Measurements from ENCODE around the gene NLRC5.

Gene NLRC5

DNA sequence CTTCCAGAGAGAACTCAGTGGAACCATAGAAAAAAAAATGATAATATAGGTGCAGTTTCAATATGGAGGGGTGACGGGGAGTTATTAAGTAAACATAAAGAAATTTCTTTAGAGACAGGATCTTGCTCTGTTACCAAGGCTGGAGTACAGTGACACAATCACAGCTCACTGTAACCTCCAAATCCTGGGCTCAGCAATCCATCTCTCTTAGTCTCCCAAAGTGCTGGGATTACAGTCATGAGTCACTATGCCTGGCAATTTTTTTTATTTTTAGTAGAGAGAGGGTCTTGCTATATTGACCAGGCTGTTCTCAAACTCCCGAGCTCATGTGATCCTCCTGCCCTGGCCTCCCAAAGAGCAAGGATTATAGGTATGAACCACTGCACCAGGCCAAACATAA, 48.8 kb downstream of the NLRC5 start:
- Histone ChIP-seq H3K9me3 (ENCODE audit: low read length) (no peaks in the 10 kb centered on the region), H3K36me3 (ENCODE audit: insufficient read depth, low read length) (no peaks in the 10 kb centered on the region)

DNA sequence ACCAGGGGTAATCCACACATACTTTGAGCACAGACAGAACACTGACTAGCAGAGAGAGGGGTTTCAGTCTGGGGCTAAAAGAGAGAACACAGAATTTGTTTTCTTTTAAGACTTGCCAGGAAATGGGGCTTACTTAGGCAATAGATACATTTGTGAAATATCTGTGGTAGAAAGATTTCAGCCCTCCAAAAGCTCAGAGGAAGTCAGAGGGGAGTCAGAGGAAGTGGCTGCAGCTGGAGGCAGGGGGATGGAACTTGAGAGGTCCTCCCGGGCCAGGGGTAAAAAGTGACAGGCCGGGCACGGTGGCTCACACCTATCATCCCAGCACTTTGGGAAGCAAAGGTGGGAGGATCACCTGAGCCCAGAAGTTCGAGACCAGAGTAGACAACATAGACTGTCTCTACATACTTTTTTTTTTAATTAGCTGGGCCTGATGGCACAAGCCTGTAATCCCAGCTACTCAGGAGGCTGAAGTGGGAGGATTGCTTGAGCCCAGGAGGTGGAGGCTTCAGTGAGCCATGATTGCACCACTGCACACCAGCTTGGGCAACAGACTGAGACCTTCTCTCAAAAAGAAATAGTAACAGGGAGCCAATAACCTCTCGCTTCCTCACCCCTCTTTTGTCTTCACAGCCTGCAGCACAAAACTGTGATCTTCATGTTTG, 49.9 kb downstream of the NLRC5 start:
- H3K4me1 ChIP-seq (ENCODE audit: insufficient read depth, low read length, severe bottlenecking), result peaks cover 37% of the 10 kb centered on the region
- H3K27ac ChIP-seq (ENCODE audit: low read depth, low read length, poor library complexity, severe bottlenecking), result peak overlapping the region; percentile 49
- no peaks in the 10 kb centered on the region for H3K36me3 ChIP-seq (ENCODE audit: insufficient read depth, low read length)
- no peaks in the 10 kb centered on the region for H3K27me3 ChIP-seq (ENCODE audit: insufficient read depth, low read length)
- H3K9me2 ChIP-seq (ENCODE audit: low read depth, low read length), result no peaks in the 10 kb centered on the region
- peak overlapping the region; percentile 14; the same call in 1 of the 2 replicates for H3K4me2 ChIP-seq (ENCODE audit: low read length)
- H3K79me2 ChIP-seq (ENCODE audit: insufficient read depth, low read length), result no peaks in the 10 kb centered on the region
- H4K20me1 ChIP-seq (ENCODE audit: insufficient read depth, low read length), result no peaks in the 10 kb centered on the region
- TF ChIP-seq, protein P1, sequence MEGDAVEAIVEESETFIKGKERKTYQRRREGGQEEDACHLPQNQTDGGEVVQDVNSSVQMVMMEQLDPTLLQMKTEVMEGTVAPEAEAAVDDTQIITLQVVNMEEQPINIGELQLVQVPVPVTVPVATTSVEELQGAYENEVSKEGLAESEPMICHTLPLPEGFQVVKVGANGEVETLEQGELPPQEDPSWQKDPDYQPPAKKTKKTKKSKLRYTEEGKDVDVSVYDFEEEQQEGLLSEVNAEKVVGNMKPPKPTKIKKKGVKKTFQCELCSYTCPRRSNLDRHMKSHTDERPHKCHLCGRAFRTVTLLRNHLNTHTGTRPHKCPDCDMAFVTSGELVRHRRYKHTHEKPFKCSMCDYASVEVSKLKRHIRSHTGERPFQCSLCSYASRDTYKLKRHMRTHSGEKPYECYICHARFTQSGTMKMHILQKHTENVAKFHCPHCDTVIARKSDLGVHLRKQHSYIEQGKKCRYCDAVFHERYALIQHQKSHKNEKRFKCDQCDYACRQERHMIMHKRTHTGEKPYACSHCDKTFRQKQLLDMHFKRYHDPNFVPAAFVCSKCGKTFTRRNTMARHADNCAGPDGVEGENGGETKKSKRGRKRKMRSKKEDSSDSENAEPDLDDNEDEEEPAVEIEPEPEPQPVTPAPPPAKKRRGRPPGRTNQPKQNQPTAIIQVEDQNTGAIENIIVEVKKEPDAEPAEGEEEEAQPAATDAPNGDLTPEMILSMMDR (IDR thresholded peaks at IDR 0.05; ENCODE audit: low read length), result no peak
- TF ChIP-seq EZH2 (IDR thresholded peaks at IDR 0.05; ENCODE audit: borderline replicate concordance, low read length), result no peak
- no peak overlapping the region for H3K4me3 ChIP-seq (ENCODE audit: low read depth, low read length, poor library complexity, severe bottlenecking)
- no peaks in the 10 kb centered on the region for H3F3A ChIP-seq (ENCODE audit: insufficient read depth, low read length)
- H2AFZ ChIP-seq (ENCODE audit: low read length), result no peak overlapping the region
- H3K9ac ChIP-seq (ENCODE audit: low read length), result no peak overlapping the region; the same call in 1 of the 2 replicates
- no peaks in the 10 kb centered on the region for H3K9me3 ChIP-seq (ENCODE audit: low read length)

More for the DNA sequence above, 48.8 kb downstream of the NLRC5 start:
- H3K9ac ChIP-seq (ENCODE audit: low read length), result no peak overlapping the region
- no peaks in the 10 kb centered on the region for H3K9me2 ChIP-seq (ENCODE audit: low read depth, low read length)
- H3K4me1 ChIP-seq (ENCODE audit: insufficient read depth, low read length, severe bottlenecking), result peaks cover 34% of the 10 kb centered on the region
- no peak overlapping the region for H3K4me2 ChIP-seq (ENCODE audit: low read length)
- H3F3A ChIP-seq (ENCODE audit: insufficient read depth, low read length), result no peaks in the 10 kb centered on the region
- H3K4me3 ChIP-seq (ENCODE audit: low read depth, low read length, poor library complexity, severe bottlenecking), result no peak overlapping the region
- no peaks in the 10 kb centered on the region for H4K20me1 ChIP-seq (ENCODE audit: insufficient read depth, low read length)
- H3K79me2 ChIP-seq (ENCODE audit: insufficient read depth, low read length), result no peaks in the 10 kb centered on the region
- H2AFZ ChIP-seq (ENCODE audit: low read length), result no peak overlapping the region
- no peak overlapping the region for H3K27ac ChIP-seq (ENCODE audit: low read depth, low read length, poor library complexity, severe bottlenecking)
- no peak for TF ChIP-seq EZH2 (IDR thresholded peaks at IDR 0.05; ENCODE audit: borderline replicate concordance, low read length)
- TF ChIP-seq, protein P1 (IDR thresholded peaks at IDR 0.05; ENCODE audit: low read length), result no peak
- H3K27me3 ChIP-seq (ENCODE audit: insufficient read depth, low read length), result no peaks in the 10 kb centered on the region

DNA sequence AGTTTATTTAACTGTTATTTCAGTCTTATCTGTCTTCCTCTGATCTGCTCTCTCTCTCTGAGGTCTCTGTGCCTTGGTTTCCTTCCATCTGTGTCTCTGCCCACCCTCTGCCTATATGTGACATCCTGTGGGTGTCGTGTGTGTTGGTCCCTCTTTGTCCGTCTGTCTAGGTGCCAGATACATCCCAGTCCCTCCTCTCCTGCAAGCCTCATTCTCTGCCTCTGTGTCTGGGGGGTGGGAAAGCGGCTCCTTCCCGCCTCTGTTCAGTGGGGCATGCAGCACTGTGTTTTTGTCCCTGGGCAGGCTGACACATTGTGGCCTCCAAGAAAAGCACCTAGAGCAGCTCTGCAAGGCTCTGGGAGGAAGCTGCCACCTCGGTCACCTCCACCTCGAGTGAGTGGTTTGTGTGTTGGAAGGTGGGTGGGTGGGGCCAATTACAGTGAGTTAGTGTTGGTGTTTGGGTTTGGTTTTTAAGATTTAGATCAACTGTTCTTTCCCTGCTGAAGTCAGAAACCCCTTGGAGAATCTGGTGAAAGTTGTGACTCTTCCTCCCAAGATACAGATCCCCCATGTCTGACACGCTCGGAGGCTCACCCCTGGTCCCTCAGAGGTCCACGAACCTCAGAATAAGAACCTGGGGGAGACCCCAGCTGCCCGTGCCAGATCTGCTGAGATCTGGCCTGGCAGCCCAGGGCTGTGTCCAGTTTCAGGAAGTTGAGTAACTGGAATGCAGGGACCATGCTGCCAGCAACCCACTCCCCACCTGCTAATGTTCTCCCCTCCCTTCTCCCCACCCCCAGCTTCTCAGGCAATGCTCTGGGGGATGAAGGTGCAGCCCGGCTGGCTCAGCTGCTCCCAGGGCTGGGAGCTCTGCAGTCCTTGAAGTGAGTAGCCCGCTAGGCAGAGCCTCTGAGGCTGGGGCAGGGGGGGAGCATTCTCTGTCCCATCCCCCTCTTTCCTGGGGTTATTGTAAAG, 52.1 kb downstream of the NLRC5 start:
- no peak for TF ChIP-seq EZH2 (IDR thresholded peaks at IDR 0.05; ENCODE audit: borderline replicate concordance, low read length)
- TF ChIP-seq, protein P1 (IDR thresholded peaks at IDR 0.05; ENCODE audit: low read length), result no peak
- Histone ChIP-seq H3K9me3 (ENCODE audit: low read length) (no peaks in the 10 kb centered on the region), H2AFZ (ENCODE audit: low read length) (no peak overlapping the region), H4K20me1 (ENCODE audit: insufficient read depth, low read length) (no peaks in the 10 kb centered on the region), H3K79me2 (ENCODE audit: insufficient read depth, low read length) (no peaks in the 10 kb centered on the region), H3K36me3 (ENCODE audit: insufficient read depth, low read length) (no peaks in the 10 kb centered on the region), H3K9ac (ENCODE audit: low read length) (no peak overlapping the region; the same call in 1 of the 2 replicates), H3F3A (ENCODE audit: insufficient read depth, low read length) (no peaks in the 10 kb centered on the region), H3K27me3 (ENCODE audit: insufficient read depth, low read length) (no peaks in the 10 kb centered on the region), H3K4me1 (ENCODE audit: insufficient read depth, low read length, severe bottlenecking) (peaks cover 46% of the 10 kb centered on the region), H3K27ac (ENCODE audit: low read depth, low read length, poor library complexity, severe bottlenecking) (peak overlapping the region; percentile 78), H3K9me2 (ENCODE audit: low read depth, low read length) (no peaks in the 10 kb centered on the region), H3K4me2 (ENCODE audit: low read length) (peak overlapping the region; percentile 30), H3K4me3 (ENCODE audit: low read depth, low read length, poor library complexity, severe bottlenecking) (no peak overlapping the region)

All from OCI-LY1 (cell line).